ENCODE measurements around the gene ZBTB46.

GRCh38 chr20:63753381-63753780 lies 77.7 kb downstream of the ZBTB46 start:
- no peak for TF ChIP-seq CTCF (conservative IDR thresholded peaks at IDR 0.05; ENCODE audit: low read depth, low read length)
- no peak for TF ChIP-seq EZH2 (IDR thresholded peaks at IDR 0.05; ENCODE audit: borderline replicate concordance, low read depth, low read length, poor library complexity, severe bottlenecking)

Data from A673 (cell line).